NCI-H2081 (cell line): ENCODE data around the gene SGF29.
"Not testable (repeated sequence)": the region's sequence is repeated elsewhere in the genome, so short reads cannot be mapped to it uniquely, and the experiment has no call there.

Source experiments
- DNase-seq, 2 experiments: peaks; one replicate each; lab custom pipeline; 2025; lab: John Stamatoyannopoulos, UW

SGF29 gene

GRCh38 chr16:28532940-28533647 lies 20.6 kb upstream of the SGF29 start:
- no peak for DNase-seq

- DNase-seq: no peak
Observed at GRCh38 chr16:28534542-28535373, 19.0 kb upstream of the SGF29 start.

- no peak for DNase-seq
Observed at GRCh38 chr16:28537076-28537475, 16.6 kb upstream of the SGF29 start.

GRCh38 chr16:28537964-28538732 lies 15.6 kb upstream of the SGF29 start:
- no peak for DNase-seq

- no peak for DNase-seq
Observed at GRCh38 chr16:28538733-28539596, 14.8 kb upstream of the SGF29 start, which contains the start of gene NUPR1. NUPR1 (minus strand) TSS chr16:28538974; CDS start chr16:28538907, 67 bp downstream.

GRCh38 chr16:28540346-28540745 lies 13.4 kb upstream of the SGF29 start:
- DNase-seq: no peak

GRCh38 chr16:28542646-28543045 lies 11.1 kb upstream of the SGF29 start:
- DNase-seq: no peak

GRCh38 chr16:28543072-28543471 lies 10.6 kb upstream of the SGF29 start:
- DNase-seq: peak in 1 of 2 experiments; percentile 8

GRCh38 chr16:28544998-28545397 lies 8.7 kb upstream of the SGF29 start:
- no peak for DNase-seq

- not testable (repeated sequence) for DNase-seq
Observed at GRCh38 chr16:28545964-28546363, 7.8 kb upstream of the SGF29 start.

GRCh38 chr16:28546626-28547025 lies 7.1 kb upstream of the SGF29 start:
- DNase-seq: no peak

GRCh38 chr16:28548306-28548802 lies 5.4 kb upstream of the SGF29 start:
- DNase-seq: no peak

GRCh38 chr16:28549301-28549899 lies 4.3 kb upstream of the SGF29 start:
- DNase-seq: no peak

- DNase-seq: no peak
Observed at GRCh38 chr16:28554634-28555423, 1.1 kb downstream of the SGF29 start.

- DNase-seq: no peak
Observed at GRCh38 chr16:28555561-28555960, 1.8 kb downstream of the SGF29 start.

GRCh38 chr16:28556914-28557320 lies 3.2 kb downstream of the SGF29 start:
- DNase-seq: no peak

- DNase-seq: no peak
Observed at GRCh38 chr16:28558456-28558855, 4.7 kb downstream of the SGF29 start.

- DNase-seq: no peak
Observed at GRCh38 chr16:28561557-28562187, 8.0 kb downstream of the SGF29 start.

- no peak for DNase-seq
Observed at GRCh38 chr16:28562199-28562598, 8.5 kb downstream of the SGF29 start.

- DNase-seq: no peak
Observed at GRCh38 chr16:28563218-28563617, 9.5 kb downstream of the SGF29 start.
